ENCODE results near the gene GRIK1. TPM values are rescaled to one million over a fixed set of nuclear protein-coding genes. Genes with fewer than 3 reads are reported as not detected.

Gene GRIK1
- total RNA-seq, 1 donor from 2014 or later: 4.6 TPM

- no peak for ATAC-seq
- no peak for DNase-seq (ENCODE audit: low spot score)
- intact Hi-C loops (cut with DNase I): no loop called here
Measured at GRCh38 chr21:29697555-29698193, 242.1 kb downstream of the GRIK1 start.

DNA sequence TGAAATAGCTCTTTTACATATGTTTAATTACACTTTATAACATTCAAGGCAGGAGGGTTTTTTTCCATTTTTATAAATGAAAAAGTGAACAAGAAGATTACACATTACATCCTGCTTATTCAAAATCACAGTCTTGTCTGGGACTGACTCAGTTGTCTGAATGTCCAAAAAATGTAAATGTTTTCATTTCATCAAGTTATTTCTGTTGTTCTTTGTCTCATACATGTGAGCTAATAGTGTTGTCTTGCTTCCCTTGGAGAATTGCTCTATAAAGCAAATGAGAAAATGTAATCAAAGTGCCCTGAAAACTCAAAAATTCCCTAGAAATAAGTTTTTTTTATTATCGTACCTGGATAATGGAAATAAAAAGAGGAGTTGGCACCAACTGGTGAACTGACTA is 242.9 kb downstream of the GRIK1 start:
- ATAC-seq (no peak), DNase-seq (ENCODE audit: low spot score) (no peak)
- intact Hi-C loops (cut with DNase I): no loop called here

DNA sequence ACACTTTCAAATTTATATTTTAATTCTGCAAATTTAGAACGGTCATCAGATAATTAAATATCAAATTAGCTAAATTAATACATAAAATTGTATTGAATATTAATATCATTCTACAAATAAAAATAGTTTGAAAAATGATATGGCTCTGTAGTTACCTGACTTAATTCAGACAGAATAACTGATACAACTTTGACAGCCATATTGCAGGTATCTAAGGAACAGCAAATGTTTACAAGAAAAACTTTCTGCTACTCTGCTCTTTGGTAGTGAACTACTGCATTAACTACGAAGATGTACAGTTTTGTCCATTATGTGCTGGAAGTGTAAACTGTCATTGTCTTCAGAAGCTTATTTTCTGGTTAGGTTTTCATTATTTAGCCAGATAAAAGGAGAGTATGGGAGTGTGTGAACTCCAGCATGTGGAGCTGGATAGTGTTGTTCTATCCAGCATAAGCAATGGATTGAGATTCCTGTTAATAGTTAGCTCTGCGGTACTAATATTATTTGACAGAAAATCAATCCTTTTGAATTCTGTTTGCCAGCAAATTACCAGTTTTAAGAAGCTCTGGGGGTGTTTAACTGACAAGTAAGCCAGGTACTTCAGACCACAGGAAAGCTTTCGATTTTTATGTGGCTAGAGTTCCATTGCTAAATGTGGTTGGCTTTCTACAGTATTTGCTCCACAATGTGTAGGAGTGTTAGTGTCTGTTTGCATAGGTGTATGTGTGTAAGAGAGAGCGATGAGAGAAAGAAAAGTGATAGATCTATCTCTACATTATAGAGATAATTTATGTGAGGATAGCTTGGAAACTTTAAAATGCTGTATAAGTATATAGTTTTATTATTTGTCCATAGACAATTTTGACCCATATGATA is 247.9 kb downstream of the GRIK1 start:
- intact Hi-C loops (cut with DNase I): no loop called here
- ATAC-seq (no peak), DNase-seq (ENCODE audit: low spot score) (no peak)

DNA sequence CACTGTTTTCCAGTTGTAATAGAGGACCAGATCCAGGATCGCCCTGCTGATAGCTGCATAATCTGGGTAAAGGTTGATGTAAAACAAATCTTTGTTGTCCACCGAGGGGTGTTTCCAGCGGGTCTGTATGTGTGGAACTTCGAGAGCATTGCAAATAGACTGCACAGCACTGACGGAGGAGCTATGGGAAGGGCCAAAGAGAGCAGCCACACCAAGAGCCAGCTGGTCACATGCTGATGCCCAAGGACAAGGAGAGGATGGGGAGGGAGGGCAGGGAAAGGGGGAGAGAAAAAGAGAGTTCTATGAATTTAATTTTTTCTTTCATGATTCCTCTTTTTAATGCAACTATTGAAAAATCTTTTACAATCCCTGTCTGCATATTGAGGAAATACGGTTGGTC is 250.0 kb downstream of the GRIK1 start:
- ATAC-seq: no peak
- DNase-seq (ENCODE audit: low spot score): no peak

GRCh38 chr21:29684106-29684505 is 255.7 kb downstream of the GRIK1 start:
- intact Hi-C loops (cut with DNase I): no loop called here
- DNase-seq (ENCODE audit: low spot score) (no peak), ATAC-seq (no peak)

More for the DNA sequence above, 250.0 kb downstream of the GRIK1 start:
- intact Hi-C loops (cut with DNase I): no loop called here

DNA sequence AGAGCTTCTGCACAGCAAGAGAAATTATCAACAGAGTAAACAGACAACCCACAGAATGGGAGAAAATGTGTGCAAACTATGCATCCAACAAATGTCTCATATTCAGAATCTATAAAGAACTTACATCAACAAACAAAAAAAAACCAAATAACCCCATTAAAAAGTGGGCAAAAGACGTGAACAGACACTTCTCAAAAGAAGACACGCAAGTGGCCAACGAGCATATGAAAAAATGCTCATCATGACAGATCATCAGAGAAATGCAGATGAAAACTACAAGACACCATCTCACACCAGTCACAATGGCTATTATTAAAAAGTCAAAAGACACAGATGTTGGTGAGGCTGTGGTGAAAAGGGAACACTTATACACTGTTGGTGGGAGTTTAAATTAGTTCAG is 257.0 kb downstream of the GRIK1 start:
- DNase-seq (ENCODE audit: low spot score) (no peak), ATAC-seq (no peak)
- intact Hi-C loops (cut with DNase I): no loop called here

- no peak for DNase-seq (ENCODE audit: low spot score)
- ATAC-seq: no peak
- intact Hi-C loops (cut with DNase I): no loop called here
Measured at GRCh38 chr21:29680273-29680672, 259.5 kb downstream of the GRIK1 start.

DNA sequence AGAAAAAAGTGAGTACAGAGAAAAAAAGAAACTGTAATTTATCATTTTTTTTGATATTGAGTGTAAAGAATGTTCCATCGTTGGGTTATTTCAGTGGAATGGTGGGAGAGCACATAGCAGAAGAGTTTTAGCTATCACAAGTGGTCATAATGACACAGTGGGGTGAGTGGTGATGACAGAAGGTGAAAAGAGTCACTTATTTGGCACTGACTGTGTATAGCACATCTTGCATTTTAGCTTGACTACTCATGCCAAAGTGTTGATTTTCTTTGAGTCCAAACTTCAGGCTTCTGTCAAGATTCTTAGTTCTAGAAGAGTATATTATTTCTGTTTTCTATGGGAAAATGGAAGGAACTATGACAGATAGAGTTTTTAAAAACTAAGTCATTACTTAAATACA is 261.2 kb downstream of the GRIK1 start:
- ATAC-seq: no peak
- intact Hi-C loops (cut with DNase I): no loop called here
- no peak for DNase-seq (ENCODE audit: low spot score)

GRCh38 chr21:29677326-29677725 is 262.5 kb downstream of the GRIK1 start:
- DNase-seq (ENCODE audit: low spot score): no peak
- intact Hi-C loops (cut with DNase I): no loop called here
- no peak for ATAC-seq

- intact Hi-C loops (cut with DNase I): no loop called here
- DNase-seq (ENCODE audit: low spot score) (no peak), ATAC-seq (no peak)
Measured at GRCh38 chr21:29676395-29676794, 263.4 kb downstream of the GRIK1 start.

DNA sequence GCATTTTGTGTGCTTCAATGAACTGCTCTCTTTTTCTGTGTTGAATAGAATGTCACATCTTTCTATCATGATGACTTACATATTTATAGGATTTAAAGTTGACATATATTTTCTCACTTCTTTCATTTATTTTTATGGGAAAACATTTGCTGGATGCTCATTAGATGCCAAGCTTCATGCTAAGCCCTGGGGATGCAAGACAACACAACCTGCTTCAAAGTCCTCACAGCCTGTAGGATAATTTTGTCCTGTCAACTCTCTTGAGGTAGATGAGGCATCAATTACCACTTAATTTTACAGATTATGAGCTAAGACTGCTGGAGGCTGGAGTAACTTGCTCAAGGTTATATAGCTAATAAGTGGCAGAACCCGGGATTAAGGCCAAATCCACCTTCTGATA is 264.3 kb downstream of the GRIK1 start:
- ATAC-seq (no peak), DNase-seq (ENCODE audit: low spot score) (no peak)
- intact Hi-C loops (cut with DNase I): no loop called here

GRCh38 chr21:29674343-29674742 is 265.5 kb downstream of the GRIK1 start:
- intact Hi-C loops (cut with DNase I): no loop called here
- DNase-seq (ENCODE audit: low spot score): no peak
- ATAC-seq: no peak

- intact Hi-C loops (cut with DNase I): no loop called here
- DNase-seq (ENCODE audit: low spot score) (no peak), ATAC-seq (no peak)
Measured at GRCh38 chr21:29673096-29673610, 266.6 kb downstream of the GRIK1 start.

DNA sequence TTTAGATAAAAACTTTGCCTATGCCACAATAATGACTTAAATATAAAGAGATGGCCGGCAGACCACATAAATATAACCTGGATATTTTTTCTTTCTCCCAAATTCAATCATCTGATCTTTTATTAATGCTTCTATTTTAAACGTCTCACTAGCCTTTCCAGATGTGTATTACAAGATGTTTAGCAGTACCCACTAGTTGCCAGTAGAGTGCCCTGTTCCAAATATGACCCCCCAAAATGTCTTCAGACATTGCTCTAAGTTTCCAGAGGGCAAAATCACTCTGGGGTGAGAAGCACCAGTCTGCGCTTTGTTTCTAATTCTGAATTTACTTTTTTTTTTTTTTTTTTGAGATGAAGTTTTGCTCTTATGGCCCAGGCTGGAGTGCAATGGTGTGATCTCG is 268.1 kb downstream of the GRIK1 start:
- ATAC-seq (no peak), DNase-seq (ENCODE audit: low spot score) (no peak)
- intact Hi-C loops (cut with DNase I): no loop called here

- ATAC-seq: no peak
- no peak for DNase-seq (ENCODE audit: low spot score)
- intact Hi-C loops (cut with DNase I): no loop called here
Measured at GRCh38 chr21:29670228-29670627, 269.6 kb downstream of the GRIK1 start.

DNA sequence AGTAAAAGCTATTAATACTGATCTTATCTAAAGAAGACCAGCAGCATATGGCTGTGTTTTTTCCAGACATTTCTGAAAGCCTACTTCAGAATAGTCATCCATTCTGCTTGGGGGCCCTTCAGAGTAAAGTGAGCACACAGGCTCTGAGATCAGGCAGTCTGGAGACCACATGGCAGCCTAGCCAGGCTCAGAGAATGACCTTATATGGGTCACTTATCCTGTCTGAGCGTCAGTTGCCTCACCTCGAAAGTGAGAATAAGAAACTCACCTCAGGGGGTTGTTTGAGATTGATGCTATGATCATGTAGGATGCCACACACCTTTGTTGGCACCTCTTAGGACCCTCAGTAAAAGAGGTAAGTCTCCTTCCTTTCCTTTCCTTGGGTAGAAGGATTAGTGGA is 270.4 kb downstream of the GRIK1 start:
- intact Hi-C loops (cut with DNase I): no loop called here
- ATAC-seq: no peak

DNA sequence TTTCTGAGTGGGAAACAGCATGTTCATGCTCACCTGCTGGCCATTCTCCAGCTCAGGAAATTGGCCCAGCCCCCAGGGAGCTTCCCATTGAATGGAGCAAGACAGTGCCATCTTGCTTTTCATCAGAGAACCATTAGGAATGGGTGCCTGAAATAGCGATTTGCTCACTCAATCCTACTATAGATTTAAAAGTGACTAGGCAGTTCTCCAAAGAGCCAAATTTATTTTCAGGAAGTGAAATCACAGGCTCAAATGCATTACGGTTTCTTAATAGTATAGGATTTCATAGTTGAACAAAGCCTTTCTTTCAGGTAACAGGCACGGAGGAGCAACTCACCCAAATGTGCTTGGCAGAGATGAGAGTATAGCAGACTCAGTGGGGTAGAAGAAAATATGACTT is 272.1 kb downstream of the GRIK1 start:
- DNase-seq (ENCODE audit: low spot score): no peak
- intact Hi-C loops (cut with DNase I): no loop called here
- ATAC-seq: no peak

More for the DNA sequence above, 270.4 kb downstream of the GRIK1 start:
- no peak for DNase-seq (ENCODE audit: low spot score)

GRCh38 chr21:29664615-29665014 is 275.2 kb downstream of the GRIK1 start:
- DNase-seq (ENCODE audit: low spot score): no peak
- intact Hi-C loops (cut with DNase I): no loop called here
- ATAC-seq: no peak

DNA sequence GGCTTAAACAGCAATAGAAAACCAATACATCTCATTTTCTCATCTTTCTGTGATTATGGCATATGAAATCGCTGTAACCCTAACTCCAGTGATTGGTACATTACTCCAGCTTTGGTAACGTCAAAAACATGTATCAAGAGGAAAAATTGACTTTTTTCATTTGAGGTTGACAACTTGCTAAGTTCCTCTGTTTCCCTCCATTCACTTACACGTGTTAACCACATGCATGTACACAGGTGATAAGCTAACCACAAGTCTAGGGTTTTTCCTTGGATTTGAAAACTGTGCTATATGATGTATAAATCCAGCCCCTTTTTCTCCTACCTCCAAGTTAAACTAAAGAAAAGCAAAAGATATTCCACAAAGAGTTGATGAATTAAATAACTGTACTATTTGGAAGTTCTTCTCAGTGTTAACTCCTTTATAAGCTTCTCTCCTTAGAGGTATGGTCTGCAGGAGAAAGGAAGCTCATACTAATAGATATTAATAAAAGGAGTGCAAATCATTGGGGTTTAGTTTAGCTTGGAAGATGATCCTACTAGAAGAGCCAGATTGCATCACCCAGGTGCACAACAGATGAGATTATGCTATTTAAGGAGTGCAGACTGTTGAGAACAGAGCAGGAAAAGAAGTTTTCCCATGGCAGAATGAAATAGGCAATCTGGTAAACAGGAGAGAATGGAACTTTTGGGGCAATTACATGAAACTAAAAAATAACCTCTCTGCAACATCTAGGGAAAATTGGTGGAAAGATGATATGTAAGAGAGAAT is 277.9 kb downstream of the GRIK1 start:
- intact Hi-C loops (cut with DNase I): no loop called here
- ATAC-seq: no peak
- DNase-seq (ENCODE audit: low spot score): no peak
